Hindlimb muscle (tissue), 1 donor: ENCODE measurements around the gene ADPRHL1. TPM values are rescaled to one million over a fixed set of nuclear protein-coding genes. Genes with fewer than 3 reads are reported as not detected.

Experiments used
- DNase-seq: peaks from one replicate; pipeline ENCODE4 v3.0.0-alpha.2; 2013
- polyA plus RNA-seq: library from polyadenylated mRNA; unstranded; fragments of 120-200 nt; gene quantifications from one replicate; pipeline ENCODE4 v1.2.1, GENCODE V29; 2013; ENCODE audit not compliant: insufficient read length

ADPRHL1 gene
- polyA plus RNA-seq, 1 donor, result 263 TPM

GRCh38 chr13:113414335-113414734, 39.0 kb downstream of the ADPRHL1 start:
- DNase-seq, result no peak

DNA sequence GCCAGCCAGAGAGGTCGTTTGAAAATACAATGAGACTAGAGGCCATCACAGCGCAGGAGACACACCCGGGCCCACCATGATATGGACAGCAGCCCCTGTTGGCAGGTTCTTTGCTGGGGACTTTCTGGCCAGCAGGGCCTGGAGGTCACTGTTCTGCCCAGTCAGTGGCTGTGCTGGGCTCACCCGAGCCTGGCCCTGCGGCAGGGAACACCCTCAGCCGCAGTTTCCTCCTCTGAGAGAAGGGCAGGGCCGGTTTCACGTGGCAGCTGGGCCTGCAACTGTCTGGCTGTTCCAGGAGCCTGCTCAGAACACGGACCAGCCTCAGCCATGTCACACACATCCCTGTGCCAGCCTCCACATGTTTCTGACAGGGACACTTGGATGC, 39.4 kb downstream of the ADPRHL1 start:
- no peak for DNase-seq

DNA sequence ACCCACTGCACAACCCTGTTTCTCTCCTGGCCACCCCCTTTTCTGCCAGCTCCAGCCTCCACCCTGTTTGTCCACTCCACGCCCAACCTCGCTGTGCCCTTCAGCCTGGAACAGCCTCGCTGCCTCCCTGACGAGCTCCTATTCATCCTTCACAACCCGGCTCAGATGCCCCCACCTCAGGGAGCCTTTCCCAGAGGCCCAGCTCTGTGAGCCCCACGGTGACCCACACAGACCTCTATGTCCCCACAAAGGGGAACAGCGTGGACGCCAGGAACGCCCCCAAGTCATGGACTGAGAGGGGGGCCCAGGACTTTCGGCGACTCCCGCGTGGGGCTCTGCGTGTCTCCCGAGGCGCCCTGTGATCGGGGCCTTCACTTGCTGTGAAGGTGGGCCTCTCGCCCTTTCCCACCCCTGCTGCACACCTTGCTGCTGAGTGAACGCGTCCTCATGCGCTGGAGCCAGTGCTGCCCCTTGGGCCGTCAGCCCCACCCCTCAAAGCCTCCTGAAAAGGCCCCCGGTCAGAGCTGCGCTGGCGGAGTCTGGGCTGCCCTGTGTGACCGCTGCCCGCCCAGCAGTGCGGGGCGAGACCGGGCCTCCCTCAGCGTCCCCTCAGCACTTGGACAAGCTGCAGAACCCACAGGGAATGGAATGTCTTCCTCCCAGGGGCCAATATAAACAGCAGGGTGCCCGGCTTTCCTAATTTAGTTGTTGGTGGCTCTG, 40.0 kb downstream of the ADPRHL1 start:
- DNase-seq, result no peak

DNA sequence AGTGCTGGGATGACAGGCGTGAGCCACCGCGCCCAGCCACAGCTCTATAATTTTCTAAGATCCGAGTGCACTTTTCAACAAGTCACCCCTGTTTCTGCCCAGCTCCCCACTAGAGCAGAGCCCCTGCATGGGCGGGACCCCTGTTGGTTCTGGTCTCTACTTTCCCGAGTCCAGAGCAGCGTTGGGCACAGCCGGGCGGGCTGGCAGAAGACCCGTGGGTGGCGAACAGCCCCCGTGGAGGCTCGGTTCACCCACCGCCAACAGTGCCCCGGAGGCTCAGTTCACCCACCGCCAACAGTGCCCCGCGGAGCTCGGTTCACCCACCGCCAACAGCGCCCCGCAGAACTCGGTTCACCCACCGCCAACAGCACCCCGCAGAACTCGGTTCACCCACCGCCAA, 40.8 kb downstream of the ADPRHL1 start:
- no peak for DNase-seq

DNA sequence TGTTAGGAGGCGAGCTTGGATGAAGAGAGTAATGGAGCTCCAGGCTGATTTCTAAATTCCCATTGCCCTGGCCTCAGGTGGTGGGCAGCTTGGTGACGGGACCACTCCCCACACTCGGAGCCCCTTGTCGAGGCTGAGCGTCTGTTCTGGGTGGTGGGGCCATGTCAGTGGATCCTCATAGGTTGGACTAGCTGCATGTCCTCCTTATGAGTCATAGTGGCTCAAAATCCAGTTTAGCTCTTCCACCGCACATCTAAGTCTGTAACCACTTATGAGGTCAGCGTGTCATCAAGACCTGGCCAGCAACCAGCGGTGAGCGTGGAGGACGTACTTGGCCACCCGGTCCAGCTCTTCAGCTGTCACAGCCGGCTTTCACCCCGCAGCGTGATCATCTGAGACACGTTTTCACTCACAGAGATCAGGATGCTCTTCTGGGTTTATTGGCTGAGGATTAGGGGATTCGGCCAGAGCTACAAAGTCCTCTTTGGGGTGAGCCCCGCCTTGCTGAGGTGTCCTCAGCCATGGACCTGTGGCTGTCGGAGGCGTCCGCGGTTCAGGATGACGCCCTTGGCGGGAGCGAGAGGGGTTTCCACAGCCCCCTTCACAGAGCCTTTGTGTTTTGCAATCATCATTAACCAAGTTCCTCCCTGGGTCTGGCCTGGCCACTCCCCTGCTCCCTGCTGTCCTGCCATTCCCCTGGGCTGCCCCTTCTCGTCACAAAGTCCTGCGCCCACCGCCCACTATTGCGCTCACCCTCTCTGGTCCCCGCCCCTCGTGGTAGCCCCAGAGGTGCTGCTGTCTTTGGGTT, 41.9 kb downstream of the ADPRHL1 start:
- no peak for DNase-seq

DNA sequence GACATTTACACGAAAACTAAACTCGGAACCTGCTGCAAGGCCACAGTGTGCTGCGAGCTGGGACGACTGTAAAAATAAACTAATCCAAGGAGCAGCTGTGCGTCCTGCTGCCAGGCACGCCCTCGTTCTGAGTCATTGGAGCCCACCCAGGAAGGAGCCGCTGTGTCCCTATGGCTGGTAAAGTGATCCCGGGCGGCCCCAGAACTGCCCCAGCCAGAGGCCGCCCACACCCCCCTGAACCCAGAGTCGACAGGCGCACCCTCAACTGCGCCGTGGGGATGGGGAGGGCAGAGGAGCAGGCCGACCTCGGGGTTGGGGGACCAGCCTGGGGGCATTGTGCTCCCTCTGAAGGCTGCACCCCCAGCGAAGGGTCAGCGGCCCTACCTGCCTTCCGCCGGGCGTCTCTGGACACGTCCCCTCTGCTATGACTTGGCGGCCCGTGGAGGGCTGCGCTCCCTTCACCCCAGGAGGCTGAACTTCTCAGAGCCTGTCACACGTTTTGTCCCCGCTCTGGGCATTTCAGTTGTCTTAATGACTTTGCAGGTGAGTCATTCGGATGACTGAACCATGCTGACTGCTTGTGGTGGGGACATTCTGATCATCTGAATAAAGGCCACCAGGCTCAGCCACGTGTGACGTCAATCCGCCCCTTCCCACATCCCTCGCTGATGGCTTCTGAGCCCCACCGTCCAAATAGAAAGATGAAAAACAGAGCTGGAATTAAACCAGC, 42.7 kb downstream of the ADPRHL1 start:
- peak; percentile 71 for DNase-seq

- DNase-seq, result no peak
Observed at GRCh38 chr13:113408562-113408961, 44.7 kb downstream of the ADPRHL1 start.

DNA sequence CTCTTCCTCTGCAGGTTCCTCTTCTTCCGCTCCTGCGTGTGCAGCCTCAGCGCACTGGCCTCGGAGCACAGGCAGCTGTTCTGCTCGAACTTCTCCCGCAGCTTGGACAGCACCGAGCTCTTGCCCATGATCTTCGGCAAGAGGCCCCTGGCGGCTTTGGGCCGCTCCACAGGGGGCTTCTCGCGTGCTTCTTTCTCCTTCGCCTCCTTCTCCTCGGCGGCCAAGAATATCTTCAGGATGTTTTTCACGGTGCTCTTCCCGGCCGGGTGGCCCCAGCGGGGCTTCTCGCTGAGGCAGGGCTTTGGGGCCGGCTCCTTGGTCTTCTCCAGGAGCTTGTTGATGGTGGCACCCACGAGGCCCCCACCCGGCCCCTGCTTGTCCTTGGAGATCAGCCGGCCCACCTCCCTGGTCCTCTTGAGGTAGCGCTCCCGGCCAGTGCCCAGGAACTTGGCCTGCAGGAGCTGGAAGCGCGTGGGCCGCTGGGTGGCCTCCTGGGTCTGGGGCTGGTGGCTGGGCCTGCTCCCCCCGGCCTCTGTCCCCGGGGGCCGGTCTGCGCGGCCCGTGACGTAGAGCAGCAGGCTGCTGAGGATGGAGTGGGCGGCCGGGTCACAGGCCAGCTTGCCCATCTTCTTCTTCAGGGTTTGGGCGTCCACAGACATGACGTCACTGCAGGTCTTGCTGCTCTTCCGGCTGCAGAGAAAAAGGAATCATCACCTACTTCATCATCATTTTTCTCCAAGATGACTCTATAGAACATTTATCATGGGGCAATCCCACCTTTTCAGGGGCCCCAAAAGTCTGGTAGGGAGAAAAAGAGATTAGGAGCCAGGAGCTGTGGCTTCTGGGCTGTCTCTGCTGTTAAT, 45.5 kb downstream of the ADPRHL1 start:
- DNase-seq, result no peak

GRCh38 chr13:113407103-113407530, 46.2 kb downstream of the ADPRHL1 start:
- DNase-seq, result no peak

DNA sequence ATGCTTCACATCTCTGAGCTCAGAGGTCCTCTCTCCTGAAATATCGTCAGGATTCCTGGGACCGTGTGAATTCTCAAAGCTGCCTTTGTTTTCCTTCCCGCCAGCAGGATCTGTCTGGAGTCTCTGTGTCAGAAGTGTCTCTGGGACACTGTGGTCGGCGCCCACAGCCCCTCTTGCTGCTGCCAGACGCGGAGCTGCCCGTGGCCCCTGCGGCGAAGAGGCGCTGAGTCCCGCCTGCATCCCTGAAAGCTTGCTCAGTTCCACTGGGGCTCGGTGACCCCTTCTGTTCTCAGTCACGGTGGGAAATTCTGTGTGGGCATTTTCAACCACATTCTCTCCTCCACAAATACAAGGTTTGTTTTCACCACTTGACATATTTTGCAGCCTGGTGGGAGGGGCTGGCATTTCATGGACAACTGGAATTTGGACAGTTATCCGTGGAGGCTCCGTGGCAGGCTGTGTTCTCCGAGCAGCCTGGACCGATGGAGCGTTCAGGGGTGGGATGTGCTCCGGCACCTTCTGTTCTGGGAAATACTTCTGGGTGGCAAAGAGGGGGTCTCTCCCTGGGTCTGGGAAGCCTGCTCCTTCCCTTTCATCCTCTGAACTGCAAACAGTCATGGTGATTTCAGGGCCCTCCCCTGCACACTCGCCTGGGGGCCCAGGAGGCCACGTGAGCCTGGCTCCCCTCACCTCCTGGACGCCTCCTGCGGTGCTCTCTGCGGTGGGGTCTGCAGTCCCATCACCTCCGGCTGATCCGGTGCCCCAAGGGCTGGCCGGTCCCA, 46.8 kb downstream of the ADPRHL1 start:
- no peak for DNase-seq

GRCh38 chr13:113405481-113406300, 47.6 kb downstream of the ADPRHL1 start:
- DNase-seq, result no peak

GRCh38 chr13:113404723-113405471, 48.4 kb downstream of the ADPRHL1 start:
- DNase-seq, result no peak

DNA sequence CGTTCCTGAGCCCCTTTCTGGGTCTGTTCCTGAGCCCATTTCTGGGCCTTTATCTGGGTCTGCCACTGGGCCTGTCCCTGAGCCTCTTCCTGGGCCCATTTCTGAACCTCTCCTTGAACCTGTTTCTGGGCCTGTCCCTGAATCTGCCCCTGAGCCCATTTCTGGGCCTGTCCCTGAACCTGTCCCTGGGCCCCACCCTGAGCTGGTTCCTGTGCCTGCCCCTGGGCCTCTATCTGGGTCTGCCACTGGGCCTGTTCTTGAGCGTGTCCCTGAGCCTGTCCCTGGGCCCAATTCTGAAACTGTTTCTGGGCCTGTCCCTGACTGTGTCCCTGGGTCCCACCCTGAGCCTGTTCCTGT, 48.9 kb downstream of the ADPRHL1 start:
- no peak for DNase-seq

- no peak for DNase-seq
Observed at GRCh38 chr13:113403255-113404104, 49.8 kb downstream of the ADPRHL1 start.

DNA sequence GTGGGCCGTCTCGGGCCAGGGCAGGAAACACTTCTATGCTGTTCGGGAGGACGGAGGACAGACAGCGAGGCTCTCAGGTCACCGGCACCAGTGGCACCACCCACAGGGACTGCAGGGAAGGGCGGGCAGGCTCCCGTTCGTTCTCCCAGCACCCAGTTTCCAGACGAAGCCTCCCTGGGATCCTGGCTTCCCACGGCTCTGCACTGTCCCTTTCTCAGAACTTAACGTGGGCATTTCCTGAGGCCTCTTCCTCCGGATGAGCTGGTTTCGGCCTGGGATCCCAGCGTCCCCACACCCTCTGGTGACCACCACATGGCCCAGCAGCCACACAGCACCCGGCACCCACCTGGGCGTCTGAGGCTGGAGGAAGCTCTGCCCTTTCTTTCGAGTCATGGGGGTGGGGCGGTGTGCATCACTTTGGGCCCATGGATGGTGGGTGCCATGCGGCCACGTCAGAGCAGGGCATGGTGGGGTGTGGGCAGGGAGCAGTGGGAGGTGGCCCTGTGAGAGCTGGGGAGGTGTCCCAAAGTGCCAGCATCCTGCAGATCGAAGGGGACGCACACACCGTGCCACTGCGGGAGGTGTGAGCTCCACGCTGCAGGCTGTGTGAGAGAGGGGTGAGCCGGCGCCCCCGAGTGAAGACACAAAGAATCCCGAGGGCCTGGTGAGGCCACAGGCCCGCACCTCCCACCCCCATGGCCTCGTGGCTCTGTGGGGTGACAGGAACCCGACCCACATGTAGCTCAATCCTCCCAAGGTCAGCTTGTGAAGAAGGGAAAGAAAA, 50.6 kb downstream of the ADPRHL1 start:
- DNase-seq, result no peak

GRCh38 chr13:113401452-113402415, 51.6 kb downstream of the ADPRHL1 start:
- DNase-seq, result no peak
